Tibial nerve (tissue), 4 donors: ENCODE data around the gene AHSG. TPM values are rescaled to one million over a fixed set of nuclear protein-coding genes. Genes with fewer than 3 reads are reported as not detected.

Source experiments
- DNase-seq, 2 donors: peaks; one replicate each; pipeline ENCODE4 v3.0.0-alpha.2; 2019; ENCODE audit warnings: low spot score in 2 of 2
- H3K27ac ChIP-seq, 4 donors: fragments of 200-600 bp; sonication (generic) in 3 of 4; one replicate each; pipeline ENCODE4 v1.5.1; 2017 to 2019; ENCODE audit warnings: mild to moderate bottlenecking in 1 of 4
- H3K27me3 ChIP-seq, 2 donors: fragments of 200-600 bp; sonication (generic) in 1 of 2; one replicate each; pipeline versions ENCODE4 v1.5.1 to v1.6.0; 2017 to 2019
- H3K36me3 ChIP-seq, 3 donors: fragments of 200-600 bp; sonication (generic); one replicate each; pipeline ENCODE4 v1.5.1; 2018 to 2019
- H3K4me1 ChIP-seq, 4 donors: fragments of 200-600 bp; sonication (generic) in 3 of 4; one replicate each; pipeline ENCODE4 v1.5.1; 2017 to 2019
- H3K4me3 ChIP-seq, 4 donors: fragments of 200-600 bp; sonication (generic) in 3 of 4; one replicate each; pipeline ENCODE4 v1.5.1; 2017 to 2019; ENCODE audit warnings: mild to moderate bottlenecking in 1 of 4, moderate library complexity in 1 of 4
- H3K9me3 ChIP-seq, 4 donors: fragments of 200-600 bp; sonication (generic) in 3 of 4; one replicate each; pipeline ENCODE4 v1.5.1; 2017 to 2019
- EP300 ChIP-seq, 2 donors: sonication (generic); formaldehyde crosslinking; IDR thresholded peaks; one replicate each; pipeline ENCODE4 v1.6.1; 2017; ENCODE audit warnings: antibody characterized with exemption in 2 of 2, mild to moderate bottlenecking in 1 of 2
- POLR2A ChIP-seq, 2 donors: fragments of 450-650 bp; IDR thresholded peaks; one replicate each; pipeline ENCODE4 v1.6.1; 2017; ENCODE audit warnings: antibody characterized with exemption in 2 of 2, mild to moderate bottlenecking in 2 of 2, moderate library complexity in 2 of 2
- WGBS, 2 donors: methylation state at CpG; one replicate each; pipeline ENCODE4 v1.1.5; 2018; 5-methylcytosine and 5-hydroxymethylcytosine counted together
- total RNA-seq, 4 donors: library from RNA; depleted of rRNA; stranded (reverse); fragments of >200 nt; gene quantifications; one replicate each; pipeline ENCODE4 v1.1.0, GENCODE V29; 2016
- TF ChIP-seq, protein P1 (sequence below), 5 experiments: fragments of 200-600 bp in 3 of 5; fragments of 450-650 bp in 2 of 5; sonication (generic) in 3 of 5; IDR thresholded peaks; one replicate each; pipeline ENCODE4 v1.5.1; 2016 to 2019; ENCODE audit warnings: antibody characterized with exemption in 5 of 5, mild to moderate bottlenecking in 3 of 5, moderate library complexity in 2 of 5

Gene AHSG
- total RNA-seq, 4 donors from 2014 or later: not detected

GRCh38 chr3:186594591-186595113, 18.2 kb upstream of the AHSG start:
- TF ChIP-seq, protein P1, sequence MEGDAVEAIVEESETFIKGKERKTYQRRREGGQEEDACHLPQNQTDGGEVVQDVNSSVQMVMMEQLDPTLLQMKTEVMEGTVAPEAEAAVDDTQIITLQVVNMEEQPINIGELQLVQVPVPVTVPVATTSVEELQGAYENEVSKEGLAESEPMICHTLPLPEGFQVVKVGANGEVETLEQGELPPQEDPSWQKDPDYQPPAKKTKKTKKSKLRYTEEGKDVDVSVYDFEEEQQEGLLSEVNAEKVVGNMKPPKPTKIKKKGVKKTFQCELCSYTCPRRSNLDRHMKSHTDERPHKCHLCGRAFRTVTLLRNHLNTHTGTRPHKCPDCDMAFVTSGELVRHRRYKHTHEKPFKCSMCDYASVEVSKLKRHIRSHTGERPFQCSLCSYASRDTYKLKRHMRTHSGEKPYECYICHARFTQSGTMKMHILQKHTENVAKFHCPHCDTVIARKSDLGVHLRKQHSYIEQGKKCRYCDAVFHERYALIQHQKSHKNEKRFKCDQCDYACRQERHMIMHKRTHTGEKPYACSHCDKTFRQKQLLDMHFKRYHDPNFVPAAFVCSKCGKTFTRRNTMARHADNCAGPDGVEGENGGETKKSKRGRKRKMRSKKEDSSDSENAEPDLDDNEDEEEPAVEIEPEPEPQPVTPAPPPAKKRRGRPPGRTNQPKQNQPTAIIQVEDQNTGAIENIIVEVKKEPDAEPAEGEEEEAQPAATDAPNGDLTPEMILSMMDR (IDR thresholded peaks at IDR 0.05): no peak
- TF ChIP-seq POLR2A (IDR thresholded peaks at IDR 0.05) (no peak), EP300 (IDR thresholded peaks at IDR 0.05) (no peak)
- Histone ChIP-seq H3K27me3 (no peaks in the 10 kb centered on the region), H3K36me3 (no peaks in the 10 kb centered on the region), H3K27ac (no peak overlapping the region), H3K9me3 (no peaks in the 10 kb centered on the region), H3K4me1 (no peaks in the 10 kb centered on the region), H3K4me3 (no peak overlapping the region)
- no peak for DNase-seq
- 77 to 82% methylated on average over 6 of the region's 6 CpGs for WGBS, 2 donors

DNA sequence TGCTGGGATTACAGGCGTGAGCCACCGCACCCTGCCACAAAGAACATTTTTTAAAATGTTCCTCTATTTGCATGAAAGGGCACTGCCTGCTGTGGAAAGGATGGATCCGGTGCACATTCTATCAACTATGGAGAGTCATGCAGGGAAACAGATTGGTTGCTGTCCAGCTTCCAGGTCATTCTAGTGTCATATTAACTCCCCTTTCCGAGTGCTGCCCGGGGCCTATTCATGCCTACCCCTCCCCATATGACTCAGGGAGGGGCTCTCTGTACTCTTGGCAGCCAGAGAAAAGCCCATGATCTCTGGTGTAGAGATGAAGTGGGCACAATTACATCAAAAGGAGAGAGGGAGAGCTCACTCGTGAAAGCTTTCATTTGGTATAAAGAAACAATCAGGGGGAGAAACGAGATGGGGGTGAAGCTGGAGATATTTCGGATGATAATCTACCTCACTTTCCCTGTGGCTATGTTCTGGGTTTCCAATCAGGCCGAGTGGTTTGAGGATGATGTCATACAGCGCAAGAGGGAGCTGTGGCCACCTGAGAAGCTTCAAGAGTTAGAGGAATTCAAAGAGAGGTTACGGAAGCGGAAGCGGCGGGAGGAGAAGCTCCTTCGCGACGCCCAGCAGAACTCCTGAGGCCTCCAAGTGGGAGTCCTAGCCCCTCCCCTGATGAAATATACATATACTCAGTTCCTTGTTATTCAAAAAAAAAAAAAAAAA, 16.1 kb upstream of the AHSG start:
- Histone ChIP-seq H3K4me1 (no peaks in the 10 kb centered on the region), H3K36me3 (no peaks in the 10 kb centered on the region), H3K4me3 (no peak overlapping the region), H3K9me3 (no peaks in the 10 kb centered on the region), H3K27ac (no peak overlapping the region), H3K27me3 (no peaks in the 10 kb centered on the region)
- TF ChIP-seq EP300 (IDR thresholded peaks at IDR 0.05) (no peak), POLR2A (IDR thresholded peaks at IDR 0.05) (no peak)
- TF ChIP-seq, protein P1 (IDR thresholded peaks at IDR 0.05): no peak
- 58 to 59% methylated on average over 17 of the region's 17 CpGs for WGBS, 2 donors
- DNase-seq: no peak

GRCh38 chr3:186598108-186598784, 14.6 kb upstream of the AHSG start:
- TF ChIP-seq, protein P1 (IDR thresholded peaks at IDR 0.05): no peak
- TF ChIP-seq POLR2A (IDR thresholded peaks at IDR 0.05) (no peak), EP300 (IDR thresholded peaks at IDR 0.05) (no peak)
- DNase-seq: no peak
- Histone ChIP-seq H3K9me3 (no peaks in the 10 kb centered on the region), H3K36me3 (no peaks in the 10 kb centered on the region), H3K27ac (no peak overlapping the region), H3K4me3 (no peak overlapping the region), H3K27me3 (no peaks in the 10 kb centered on the region), H3K4me1 (no peaks in the 10 kb centered on the region)
- WGBS, 2 donors: 81 to 83% methylated on average over 11 of the region's 11 CpGs

GRCh38 chr3:186598794-186599141, 14.1 kb upstream of the AHSG start:
- Histone ChIP-seq H3K27ac (no peak overlapping the region), H3K4me1 (no peaks in the 10 kb centered on the region), H3K27me3 (no peaks in the 10 kb centered on the region), H3K36me3 (no peaks in the 10 kb centered on the region), H3K9me3 (no peaks in the 10 kb centered on the region), H3K4me3 (no peak overlapping the region)
- TF ChIP-seq, protein P1 (IDR thresholded peaks at IDR 0.05): no peak
- TF ChIP-seq POLR2A (IDR thresholded peaks at IDR 0.05) (no peak), EP300 (IDR thresholded peaks at IDR 0.05) (no peak)
- DNase-seq: no peak
- WGBS, 2 donors: 77 to 87% methylated on average over 4 of the region's 4 CpGs

DNA sequence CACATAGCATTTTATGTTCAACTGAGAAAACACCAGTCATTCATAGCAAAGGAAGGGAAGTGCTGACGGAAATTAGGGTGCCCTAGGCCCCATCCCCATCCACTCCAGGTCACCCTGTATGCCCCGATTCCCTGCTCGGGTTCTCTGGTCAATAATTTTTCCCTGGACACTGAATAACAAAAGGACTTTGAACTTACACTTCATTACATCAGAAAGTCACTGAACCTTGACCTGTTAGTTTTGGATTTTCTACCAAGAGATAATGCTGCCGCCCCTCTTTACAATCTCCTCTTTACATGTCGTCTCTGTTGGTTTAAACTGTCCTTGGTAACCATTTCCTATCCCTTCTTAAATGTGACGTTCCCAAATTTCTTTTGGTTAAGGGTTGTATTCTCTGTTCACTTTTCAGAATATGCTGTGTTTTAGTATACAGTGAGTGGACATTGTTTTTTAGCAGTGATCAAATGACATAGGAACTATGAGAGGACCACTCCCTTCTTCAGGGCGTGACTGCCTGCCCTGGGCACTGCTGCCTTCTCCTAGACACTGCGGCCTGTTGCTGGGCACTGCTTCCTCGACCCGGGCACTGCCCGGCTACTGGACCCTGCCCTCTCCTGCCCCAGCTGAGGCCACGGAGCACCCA, 13.6 kb upstream of the AHSG start:
- no peak overlapping the region for H3K27ac ChIP-seq
- no peaks in the 10 kb centered on the region for H3K9me3 ChIP-seq
- H3K4me1 ChIP-seq: no peaks in the 10 kb centered on the region
- 64 to 70% methylated on average over 12 of the region's 12 CpGs for WGBS, 2 donors
- H3K4me3 ChIP-seq: no peak overlapping the region
- no peaks in the 10 kb centered on the region for H3K36me3 ChIP-seq
- TF ChIP-seq, protein P1 (IDR thresholded peaks at IDR 0.05): no peak
- no peak for TF ChIP-seq POLR2A (IDR thresholded peaks at IDR 0.05)
- no peak for TF ChIP-seq EP300 (IDR thresholded peaks at IDR 0.05)
- no peaks in the 10 kb centered on the region for H3K27me3 ChIP-seq
- DNase-seq: no peak
